Naive B cell (primary cell): ENCODE measurements around the gene ATG14. TPM values are rescaled to one million over a fixed set of nuclear protein-coding genes. Genes with fewer than 3 reads are reported as not detected.

Experiments
- ATAC-seq, 2 donors: fragments of 150-1000 bp; cut with Tn5 transposase; 2 replicates each; pipeline ENCODE4 v1.10.0; 2021; ENCODE audit warnings: low read depth in 2 of 2, mild to moderate bottlenecking in 2 of 2, moderate library complexity in 2 of 2
- DNase-seq: peaks from one replicate; pipeline ENCODE4 v3.0.0; 2022
- H3K27ac Mint-ChIP-seq, 6 donors: one replicate each; pipeline ENCODE4 v1.8.0; 2020 to 2022; ENCODE audit warnings: mild to moderate bottlenecking in 6 of 6, mixed read lengths in 6 of 6, moderate library complexity in 5 of 6, inconsistent platforms in 2 of 6
- H3K27me3 Mint-ChIP-seq, 3 donors: one replicate each; pipeline ENCODE4 v1.8.0; 2021 to 2022; ENCODE audit warnings: mixed read lengths in 3 of 3, mild to moderate bottlenecking in 1 of 3
- H3K36me3 Mint-ChIP-seq, 2 donors: one replicate each; pipeline ENCODE4 v1.8.0; 2020 to 2022; ENCODE audit warnings: mixed read lengths in 2 of 2, inconsistent platforms in 1 of 2, mild to moderate bottlenecking in 1 of 2
- H3K4me1 Mint-ChIP-seq, 3 donors: one replicate each; pipeline ENCODE4 v1.8.0; 2020 to 2022; ENCODE audit warnings: mixed read lengths in 3 of 3, inconsistent platforms in 1 of 3, mild to moderate bottlenecking in 1 of 3, moderate library complexity in 1 of 3
- H3K4me3 Mint-ChIP-seq, 8 donors: one replicate each; pipeline ENCODE4 v1.8.0; 2020 to 2022; ENCODE audit warnings: mild to moderate bottlenecking in 8 of 8, mixed read lengths in 8 of 8, moderate library complexity in 8 of 8, inconsistent platforms in 2 of 8
- H3K9me3 Mint-ChIP-seq, 7 donors: one replicate each; pipeline ENCODE4 v1.8.0; 2020 to 2022; ENCODE audit warnings: mixed read lengths in 7 of 7, mild to moderate bottlenecking in 5 of 7, inconsistent platforms in 2 of 7, moderate library complexity in 1 of 7
- polyA plus RNA-seq, 6 donors: library from polyadenylated mRNA; unstranded; fragments of 300-500 nt; fragmentation: Illumina TruSeq; gene quantifications; one replicate each; pipeline ENCODE4 v1.2.3, GENCODE V29; 2021; ENCODE audit warnings: low read depth in 6 of 6

The ATG14 gene
- polyA plus RNA-seq, 6 donors from 2014 or later: 2.0 to 5.1 (median 4.4) TPM

- H3K4me3 Mint-ChIP-seq: no peak overlapping the region
- ATAC-seq: no peak
Observed at GRCh38 chr14:55329999-55330710, 81.5 kb downstream of the ATG14 start.

GRCh38 chr14:55328317-55328716 lies 83.3 kb downstream of the ATG14 start:
- peak overlapping the region in 1 of 6 donors; percentile 61 for H3K27ac Mint-ChIP-seq
- no peaks in the 10 kb centered on the region for H3K36me3 Mint-ChIP-seq
- H3K4me3 Mint-ChIP-seq: no peak overlapping the region
- ATAC-seq (no peak), DNase-seq (no peak)
- no peaks in the 10 kb centered on the region for H3K9me3 Mint-ChIP-seq
- peaks cover 33 to 48% (median 43%) of the 10 kb centered on the region in 3 donors for H3K4me1 Mint-ChIP-seq
- H3K27me3 Mint-ChIP-seq: no peaks in the 10 kb centered on the region

More at GRCh38 chr14:55329999-55330710, 81.5 kb downstream of the ATG14 start:
- no peaks in the 10 kb centered on the region for H3K27me3 Mint-ChIP-seq
- H3K4me1 Mint-ChIP-seq: peaks cover 50 to 66% (median 60%) of the 10 kb centered on the region in 3 donors
- H3K9me3 Mint-ChIP-seq: no peaks in the 10 kb centered on the region
- H3K27ac Mint-ChIP-seq: peak overlapping the region in 2 of 6 donors; percentile 69 to 86
- DNase-seq: no peak
- no peaks in the 10 kb centered on the region for H3K36me3 Mint-ChIP-seq

- ATAC-seq (peak; percentile 97 to 98), DNase-seq (peak; percentile 45)
- Mint-ChIP-seq H3K4me3 (peak overlapping the region in 5 of 8 donors; percentile 0 to 42 (median 3)), H3K9me3 (no peaks in the 10 kb centered on the region), H3K36me3 (no peaks in the 10 kb centered on the region), H3K27ac (peak overlapping the region; percentile 28 to 87 (median 70)), H3K4me1 (peaks cover 23 to 36% (median 31%) of the 10 kb centered on the region in 3 donors), H3K27me3 (no peaks in the 10 kb centered on the region)
Observed at GRCh38 chr14:55327179-55327578, 84.5 kb downstream of the ATG14 start.

- no peak for ATAC-seq
- no peaks in the 10 kb centered on the region for H3K9me3 Mint-ChIP-seq
- H3K27me3 Mint-ChIP-seq: no peaks in the 10 kb centered on the region
Observed at GRCh38 chr14:55324812-55325211, 86.8 kb downstream of the ATG14 start.

GRCh38 chr14:55323910-55324309 lies 87.7 kb downstream of the ATG14 start:
- no peaks in the 10 kb centered on the region for H3K36me3 Mint-ChIP-seq
- no peaks in the 10 kb centered on the region for H3K9me3 Mint-ChIP-seq
- H3K27ac Mint-ChIP-seq: peak overlapping the region in 3 of 6 donors; percentile 4 to 41 (median 33)
- DNase-seq: no peak
- peaks cover 18 to 31% (median 29%) of the 10 kb centered on the region in 3 donors for H3K4me1 Mint-ChIP-seq
- no peaks in the 10 kb centered on the region for H3K27me3 Mint-ChIP-seq
- ATAC-seq: no peak
- no peak overlapping the region for H3K4me3 Mint-ChIP-seq

More at GRCh38 chr14:55324812-55325211, 86.8 kb downstream of the ATG14 start:
- Mint-ChIP-seq H3K27ac (peak overlapping the region in 4 of 6 donors; percentile 11 to 70 (median 42)), H3K4me3 (peak overlapping the region in 1 of 8 donors; percentile 40), H3K36me3 (no peaks in the 10 kb centered on the region), H3K4me1 (peaks cover 19 to 31% (median 27%) of the 10 kb centered on the region in 3 donors)
- no peak for DNase-seq

GRCh38 chr14:55318694-55319093 lies 92.9 kb downstream of the ATG14 start:
- peaks cover 8 to 16% of the 10 kb centered on the region in 2 donors for H3K36me3 Mint-ChIP-seq
- no peak overlapping the region for H3K4me3 Mint-ChIP-seq
- no peak overlapping the region for H3K27ac Mint-ChIP-seq
- H3K9me3 Mint-ChIP-seq: peaks cover 0 to 11% (median 2%) of the 10 kb centered on the region in 7 donors
- ATAC-seq (no peak), DNase-seq (no peak)
- no peaks in the 10 kb centered on the region for H3K27me3 Mint-ChIP-seq
- peaks cover 0 to 11% (median 8%) of the 10 kb centered on the region in 3 donors for H3K4me1 Mint-ChIP-seq

- Mint-ChIP-seq H3K27me3 (no peaks in the 10 kb centered on the region), H3K4me1 (peaks cover 4 to 11% (median 8%) of the 10 kb centered on the region in 3 donors), H3K9me3 (peaks cover 3 to 20% (median 10%) of the 10 kb centered on the region in 7 donors), H3K4me3 (no peak overlapping the region), H3K36me3 (peaks cover 17 to 25% of the 10 kb centered on the region in 2 donors), H3K27ac (peak overlapping the region in 3 of 6 donors; percentile 32 to 70 (median 65))
- no peak for ATAC-seq
- DNase-seq: no peak
Observed at GRCh38 chr14:55317542-55318306, 93.9 kb downstream of the ATG14 start.

GRCh38 chr14:55316564-55316963 lies 95.1 kb downstream of the ATG14 start:
- no peak overlapping the region for H3K4me3 Mint-ChIP-seq
- peaks cover 6 to 28% (median 11%) of the 10 kb centered on the region in 7 donors for H3K9me3 Mint-ChIP-seq
- H3K36me3 Mint-ChIP-seq: peaks cover 17 to 27% of the 10 kb centered on the region in 2 donors
- no peaks in the 10 kb centered on the region for H3K27me3 Mint-ChIP-seq
- no peak for ATAC-seq
- peak overlapping the region in 2 of 6 donors; percentile 54 to 82 for H3K27ac Mint-ChIP-seq
- no peak for DNase-seq
- H3K4me1 Mint-ChIP-seq: peaks cover 4 to 11% (median 8%) of the 10 kb centered on the region in 3 donors

Other genes with a start within 250 kb of the ATG14 start
- gene DLGAP5, start 220.2 kb downstream of the ATG14 start, polyA plus RNA-seq: under 1 TPM in 1 of 6 donors, not detected in 5; 0.13 TPM
- 10 to 100 TPM; 22.9 to 35.2 (median 26.9) TPM for gene FBXO34, start 140.4 kb downstream of the ATG14 start, polyA plus RNA-seq
- not detected for gene TBPL2, start 28.8 kb upstream of the ATG14 start, polyA plus RNA-seq
- 10 to 100 TPM in 5 of 6 donors, 1 to 10 TPM in 1; 9.2 to 47.3 (median 30.2) TPM for gene KTN1, start 168.4 kb upstream of the ATG14 start, polyA plus RNA-seq